Keratinocyte (primary cell): ENCODE results near the gene LRCOL1.

Experiments
- CTCF ChIP-seq, 3 experiments: IDR thresholded peaks in 1 of 3; conservative IDR thresholded peaks in 1 of 3; optimal IDR thresholded peaks in 1 of 3; 2 replicates in 2 of 3; 3 replicates in 1 of 3; pipeline versions ENCODE3 to v1.5.1; 2011; ENCODE audit warnings: low read length in 3 of 3, mild to moderate bottlenecking in 3 of 3, moderate library complexity in 2 of 3, control low read depth in 1 of 3, inconsistent platforms in 1 of 3; ENCODE audit not compliant: insufficient read depth in 2 of 3; ENCODE audit errors: extremely low read depth in 1 of 3
- EZH2 ChIP-seq: IDR thresholded peaks from one replicate; pipeline ENCODE4 v1.6.1; 2012; ENCODE audit warnings: inconsistent platforms, mild to moderate bottlenecking, low read length, moderate library complexity

GRCh38 chr12:132583736-132584135 lies 26.6 kb downstream of the LRCOL1 start:
- TF ChIP-seq CTCF (optimal IDR thresholded peaks at IDR 0.05 in 1 of 3, IDR thresholded peaks at IDR 0.05 in 1 of 3, conservative IDR thresholded peaks at IDR 0.05 in 1 of 3; ENCODE audit: extremely low read depth in 1 of 3, insufficient read depth in 2 of 3, low read length in 3 of 3) (no peak), EZH2 (no peak)
